Common myeloid progenitor, CD34-positive (primary cell): Measurements from ENCODE around the gene ACSM5.
"Not testable (repeated sequence)": the region's sequence is repeated elsewhere in the genome, so short reads cannot be mapped to it uniquely, and the experiment has no call there.

Experiments
- CTCF ChIA-PET: fragments of 350-600 bp; sonication (Branson Sonifier 250); formaldehyde crosslinking; loops from one replicate; lab custom pipeline; 2021; ENCODE audit warnings: antibody characterized with exemption; lab: Charles Lee
- POLR2A ChIA-PET: fragments of 350-600 bp; sonication (Branson Sonifier 250); formaldehyde crosslinking; loops from one replicate; lab custom pipeline; 2021; ENCODE audit warnings: antibody characterized with exemption; lab: Charles Lee
- DNase-seq, 3 donors: peaks; one replicate each; pipeline versions ENCODE4 v3.0.0 to v3.0.0-alpha.2; 2013
- H3K27ac ChIP-seq, 2 experiments: 1 replicate in 1 of 2; 2 replicates in 1 of 2; pipeline ENCODE4 v1.7.0; 2013; ENCODE audit warnings: inconsistent platforms in 2 of 2, low read length in 2 of 2, mild to moderate bottlenecking in 2 of 2, low read depth in 1 of 2, moderate library complexity in 1 of 2; ENCODE audit not compliant: severe bottlenecking in 2 of 2, insufficient read depth in 1 of 2, poor library complexity in 1 of 2
- H3K27me3 ChIP-seq, 5 experiments: replicated peaks in 2 of 5; 1 replicate in 3 of 5; 2 replicates in 2 of 5; pipeline versions ENCODE4 v1.6.1 to v1.7.0; 2013; ENCODE audit warnings: low read length in 4 of 5, mild to moderate bottlenecking in 2 of 5, moderate library complexity in 2 of 5, inconsistent platforms in 1 of 5; ENCODE audit not compliant: insufficient read depth in 5 of 5, control insufficient read depth in 4 of 5
- H3K36me3 ChIP-seq, 4 experiments: 1 replicate in 2 of 4; 2 replicates in 2 of 4; pipeline versions ENCODE4 v1.6.1 to v1.7.0; 2013; ENCODE audit warnings: low read length in 3 of 4, control low read depth in 1 of 4, mild to moderate bottlenecking in 1 of 4; ENCODE audit not compliant: control insufficient read depth in 4 of 4, insufficient read depth in 4 of 4
- H3K4me1 ChIP-seq, 4 experiments: 1 replicate in 3 of 4; 2 replicates in 1 of 4; pipeline versions ENCODE4 v1.6.1 to v1.7.1; 2013; ENCODE audit warnings: low read length in 3 of 4, mild to moderate bottlenecking in 3 of 4, control low read depth in 1 of 4, inconsistent platforms in 1 of 4, moderate library complexity in 1 of 4; ENCODE audit not compliant: control insufficient read depth in 4 of 4, insufficient read depth in 4 of 4; ENCODE audit errors: control extremely low read depth in 1 of 4
- H3K4me3 ChIP-seq, 7 experiments: 1 replicate in 4 of 7; 2 replicates in 3 of 7; pipeline versions ENCODE4 v1.5.1 to v1.7.0; 2013; ENCODE audit warnings: mild to moderate bottlenecking in 7 of 7, low read length in 6 of 7, moderate library complexity in 6 of 7, inconsistent platforms in 2 of 7, low read depth in 2 of 7, control low read depth in 1 of 7; ENCODE audit not compliant: insufficient read depth in 4 of 7, control insufficient read depth in 1 of 7; ENCODE audit errors: extremely low read depth in 1 of 7
- H3K9me3 ChIP-seq, 5 experiments: 1 replicate in 4 of 5; 2 replicates in 1 of 5; pipeline versions ENCODE4 v1.6.1 to v1.7.1; 2013; ENCODE audit warnings: low read length in 4 of 5, mild to moderate bottlenecking in 2 of 5, inconsistent platforms in 1 of 5, low read depth in 1 of 5, moderate library complexity in 1 of 5; ENCODE audit not compliant: control insufficient read depth in 4 of 5, insufficient read depth in 2 of 5; ENCODE audit errors: control extremely low read depth in 1 of 5
- WGBS: methylation state at CpG from one replicate; pipeline ENCODE4 v1.1.5; 2013; ENCODE audit not compliant: insufficient coverage; 5-methylcytosine and 5-hydroxymethylcytosine counted together

Gene ACSM5

GRCh38 chr16:20441859-20442258 is 32.5 kb downstream of the ACSM5 start:
- H3K9me3 ChIP-seq, H3K4me3 ChIP-seq, H3K27me3 ChIP-seq, H3K27ac ChIP-seq, H3K36me3 ChIP-seq, CTCF ChIA-PET, POLR2A ChIA-PET, H3K4me1 ChIP-seq, DNase-seq: not testable (repeated sequence)
- 100% methylated on average over 2 of the region's 4 CpGs for WGBS

GRCh38 chr16:20446652-20447393 is 37.5 kb downstream of the ACSM5 start:
- H3K4me3 ChIP-seq, CTCF ChIA-PET, H3K27ac ChIP-seq, H3K9me3 ChIP-seq, H3K27me3 ChIP-seq, H3K4me1 ChIP-seq, H3K36me3 ChIP-seq, POLR2A ChIA-PET, DNase-seq: not testable (repeated sequence)
- WGBS: no CpG with 5 or more reads among the region's 3 CpGs

- H3K4me1 ChIP-seq, H3K27me3 ChIP-seq, H3K9me3 ChIP-seq, H3K36me3 ChIP-seq, H3K4me3 ChIP-seq, DNase-seq, H3K27ac ChIP-seq, POLR2A ChIA-PET, CTCF ChIA-PET: not testable (repeated sequence)
- WGBS: no CpG with 5 or more reads among the region's 1 CpG
Measured at GRCh38 chr16:20451364-20451763, 42.0 kb downstream of the ACSM5 start, which contains the start of gene ACSM2A. Gene ACSM2A (plus strand): TSS chr16:20451521. CDS start chr16:20460115, 8,594 bp downstream.

GRCh38 chr16:20453633-20454032 is 44.3 kb downstream of the ACSM5 start:
- H3K4me1 ChIP-seq, H3K27ac ChIP-seq, CTCF ChIA-PET, H3K4me3 ChIP-seq, H3K27me3 ChIP-seq, POLR2A ChIA-PET, H3K9me3 ChIP-seq, DNase-seq, H3K36me3 ChIP-seq: not testable (repeated sequence)
- no CpG with 5 or more reads among the region's 5 CpGs for WGBS

GRCh38 chr16:20459227-20459626 is 49.9 kb downstream of the ACSM5 start:
- WGBS: 100% methylated on average over 1 of the region's 2 CpGs
- H3K27ac ChIP-seq, H3K36me3 ChIP-seq, POLR2A ChIA-PET, H3K4me3 ChIP-seq, DNase-seq, H3K27me3 ChIP-seq, CTCF ChIA-PET, H3K9me3 ChIP-seq, H3K4me1 ChIP-seq: not testable (repeated sequence)

- WGBS: no CpG with 5 or more reads among the region's 4 CpGs
- H3K36me3 ChIP-seq, CTCF ChIA-PET, DNase-seq, H3K4me1 ChIP-seq, H3K27ac ChIP-seq, H3K4me3 ChIP-seq, H3K9me3 ChIP-seq, POLR2A ChIA-PET, H3K27me3 ChIP-seq: not testable (repeated sequence)
Measured at GRCh38 chr16:20460313-20460712, 51.0 kb downstream of the ACSM5 start.

- H3K27me3 ChIP-seq, H3K4me3 ChIP-seq, H3K9me3 ChIP-seq, POLR2A ChIA-PET, H3K4me1 ChIP-seq, H3K36me3 ChIP-seq, DNase-seq, CTCF ChIA-PET, H3K27ac ChIP-seq: not testable (repeated sequence)
Measured at GRCh38 chr16:20468954-20469353, 59.6 kb downstream of the ACSM5 start.
